Measurements from ENCODE around the gene SPTB. TPM values are rescaled to one million over a fixed set of nuclear protein-coding genes. Genes with fewer than 3 reads are reported as not detected.
A peak's percentile ranks its signal among the peaks of the same experiment; 100 is the strongest.

The SPTB gene
- total and polyA plus RNA-seq, 8 donors, result under 0.01 to 3.5 (median 0.55) TPM; not detected in 2

- 70 to 80% (median 78%) methylated on average over 12 to 15 of the region's 15 CpGs for WGBS, 5 donors
- peaks cover 4 to 26% (median 16%) of the 10 kb centered on the region in 4 donors for H3K4me1 ChIP-seq
- intact Hi-C loops (cut with DNase I; ENCODE audit: low total_unique reads), result no loop called here
- TF ChIP-seq POLR2A (IDR thresholded peaks at IDR 0.05) (no peak), EP300 (IDR thresholded peaks at IDR 0.05) (no peak), CTCF (IDR thresholded peaks at IDR 0.05) (no peak), POLR2AphosphoS5 (IDR thresholded peaks at IDR 0.05) (no peak)
- H3K4me3 ChIP-seq, result no peak overlapping the region
- H3K27ac ChIP-seq, result no peak overlapping the region
- H3K27me3 ChIP-seq, result no peaks in the 10 kb centered on the region
- no peaks in the 10 kb centered on the region for H3K9me3 ChIP-seq
- no peaks in the 10 kb centered on the region for H3K36me3 ChIP-seq
- no peak for DNase-seq
Observed at GRCh38 chr14:64767215-64767964, 112.3 kb downstream of the SPTB start.

GRCh38 chr14:64766430-64767151 is 113.1 kb downstream of the SPTB start:
- no peaks in the 10 kb centered on the region for H3K27me3 ChIP-seq
- H3K4me3 ChIP-seq, result no peak overlapping the region
- peaks cover 12 to 34% (median 24%) of the 10 kb centered on the region in 4 donors for H3K4me1 ChIP-seq
- TF ChIP-seq CTCF (IDR thresholded peaks at IDR 0.05) (no peak), POLR2A (IDR thresholded peaks at IDR 0.05) (no peak), EP300 (IDR thresholded peaks at IDR 0.05) (no peak), POLR2AphosphoS5 (IDR thresholded peaks at IDR 0.05) (no peak)
- H3K9me3 ChIP-seq, result no peaks in the 10 kb centered on the region
- intact Hi-C loops (cut with DNase I; ENCODE audit: low total_unique reads), result no loop called here
- no peaks in the 10 kb centered on the region for H3K36me3 ChIP-seq
- H3K27ac ChIP-seq, result no peak overlapping the region
- peak in 1 of 2 donors; percentile 21 for DNase-seq
- WGBS, 5 donors, result 76 to 83% (median 80%) methylated on average over 21 to 25 of the region's 25 CpGs

GRCh38 chr14:64765740-64766302 is 113.9 kb downstream of the SPTB start:
- Histone ChIP-seq H3K36me3 (no peaks in the 10 kb centered on the region), H3K27me3 (no peaks in the 10 kb centered on the region), H3K27ac (no peak overlapping the region), H3K4me1 (peaks cover 19 to 42% (median 32%) of the 10 kb centered on the region in 4 donors), H3K9me3 (no peaks in the 10 kb centered on the region), H3K4me3 (no peak overlapping the region)
- 87 to 95% (median 93%) methylated on average over 4 of the region's 4 CpGs for WGBS, 5 donors
- DNase-seq, result peak in 1 of 2 donors; percentile 10
- no peak for TF ChIP-seq POLR2AphosphoS5 (IDR thresholded peaks at IDR 0.05)
- no peak for TF ChIP-seq EP300 (IDR thresholded peaks at IDR 0.05)
- TF ChIP-seq CTCF (IDR thresholded peaks at IDR 0.05), result no peak
- TF ChIP-seq POLR2A (IDR thresholded peaks at IDR 0.05), result no peak
- intact Hi-C loops (cut with DNase I; ENCODE audit: low total_unique reads), result no loop called here
